ENCODE results near the gene HOXB3.

The HOXB3 gene

GRCh38 chr17:48625495-48626244 is 35.6 kb upstream of the HOXB3 start:
- Histone ChIP-seq H3K4me1 (ENCODE audit: insufficient read depth, low read length, severe bottlenecking) (no peaks in the 10 kb centered on the region), H3K9me2 (ENCODE audit: low read depth, low read length) (no peaks in the 10 kb centered on the region), H4K20me1 (ENCODE audit: insufficient read depth, low read length) (no peaks in the 10 kb centered on the region), H2AFZ (ENCODE audit: low read length) (no peak overlapping the region), H3K9ac (ENCODE audit: low read length) (no peak overlapping the region), H3K36me3 (ENCODE audit: insufficient read depth, low read length) (no peaks in the 10 kb centered on the region), H3F3A (ENCODE audit: insufficient read depth, low read length) (no peaks in the 10 kb centered on the region), H3K79me2 (ENCODE audit: insufficient read depth, low read length) (no peaks in the 10 kb centered on the region), H3K4me3 (ENCODE audit: low read depth, low read length, poor library complexity, severe bottlenecking) (no peak overlapping the region), H3K4me2 (ENCODE audit: low read length) (no peak overlapping the region), H3K27me3 (ENCODE audit: insufficient read depth, low read length) (no peaks in the 10 kb centered on the region), H3K27ac (ENCODE audit: low read depth, low read length, poor library complexity, severe bottlenecking) (no peak overlapping the region), H3K9me3 (ENCODE audit: low read length) (no peaks in the 10 kb centered on the region)
- TF ChIP-seq EZH2 (IDR thresholded peaks at IDR 0.05; ENCODE audit: borderline replicate concordance, low read length) (no peak), CTCF (IDR thresholded peaks at IDR 0.05; ENCODE audit: low read length) (no peak)

GRCh38 chr17:48624544-48625494 is 34.8 kb upstream of the HOXB3 start:
- Histone ChIP-seq H3K4me1 (ENCODE audit: insufficient read depth, low read length, severe bottlenecking) (no peaks in the 10 kb centered on the region), H3K27me3 (ENCODE audit: insufficient read depth, low read length) (no peaks in the 10 kb centered on the region), H3K9ac (ENCODE audit: low read length) (no peak overlapping the region), H2AFZ (ENCODE audit: low read length) (no peak overlapping the region), H3K9me2 (ENCODE audit: low read depth, low read length) (no peaks in the 10 kb centered on the region), H4K20me1 (ENCODE audit: insufficient read depth, low read length) (no peaks in the 10 kb centered on the region), H3K4me3 (ENCODE audit: low read depth, low read length, poor library complexity, severe bottlenecking) (no peak overlapping the region), H3F3A (ENCODE audit: insufficient read depth, low read length) (no peaks in the 10 kb centered on the region), H3K79me2 (ENCODE audit: insufficient read depth, low read length) (no peaks in the 10 kb centered on the region), H3K36me3 (ENCODE audit: insufficient read depth, low read length) (no peaks in the 10 kb centered on the region), H3K4me2 (ENCODE audit: low read length) (no peak overlapping the region), H3K9me3 (ENCODE audit: low read length) (no peaks in the 10 kb centered on the region), H3K27ac (ENCODE audit: low read depth, low read length, poor library complexity, severe bottlenecking) (no peak overlapping the region)
- TF ChIP-seq CTCF (IDR thresholded peaks at IDR 0.05; ENCODE audit: low read length) (no peak), EZH2 (IDR thresholded peaks at IDR 0.05; ENCODE audit: borderline replicate concordance, low read length) (no peak)

- no peak overlapping the region for H3K4me2 ChIP-seq (ENCODE audit: low read length)
- H3K4me3 ChIP-seq (ENCODE audit: low read depth, low read length, poor library complexity, severe bottlenecking) = no peak overlapping the region
- no peak for TF ChIP-seq CTCF (IDR thresholded peaks at IDR 0.05; ENCODE audit: low read length)
- no peaks in the 10 kb centered on the region for H3F3A ChIP-seq (ENCODE audit: insufficient read depth, low read length)
- no peaks in the 10 kb centered on the region for H3K9me2 ChIP-seq (ENCODE audit: low read depth, low read length)
- H3K27ac ChIP-seq (ENCODE audit: low read depth, low read length, poor library complexity, severe bottlenecking) = no peak overlapping the region
- H3K79me2 ChIP-seq (ENCODE audit: insufficient read depth, low read length) = no peaks in the 10 kb centered on the region
- no peaks in the 10 kb centered on the region for H4K20me1 ChIP-seq (ENCODE audit: insufficient read depth, low read length)
- H2AFZ ChIP-seq (ENCODE audit: low read length) = no peak overlapping the region
- no peaks in the 10 kb centered on the region for H3K36me3 ChIP-seq (ENCODE audit: insufficient read depth, low read length)
- no peaks in the 10 kb centered on the region for H3K4me1 ChIP-seq (ENCODE audit: insufficient read depth, low read length, severe bottlenecking)
- H3K27me3 ChIP-seq (ENCODE audit: insufficient read depth, low read length) = peaks cover under 1% of the 10 kb centered on the region; the same call in 1 of the 2 replicates
- no peaks in the 10 kb centered on the region for H3K9me3 ChIP-seq (ENCODE audit: low read length)
- H3K9ac ChIP-seq (ENCODE audit: low read length) = no peak overlapping the region
These were observed 34.1 kb upstream of the HOXB3 start for GRCh38 chr17:48624118-48624517.
